Measurements from ENCODE around the gene STX3. TPM values are rescaled to one million over a fixed set of nuclear protein-coding genes. Genes with fewer than 3 reads are reported as not detected.
A peak's percentile ranks its signal among the peaks of the same experiment; 100 is the strongest.

STX3 gene
- total RNA-seq: 1 to 10 TPM; 7.0 to 8.5 TPM
- polyA plus RNA-seq: 1 to 10 TPM; 3.3 to 4.7 TPM

DNA sequence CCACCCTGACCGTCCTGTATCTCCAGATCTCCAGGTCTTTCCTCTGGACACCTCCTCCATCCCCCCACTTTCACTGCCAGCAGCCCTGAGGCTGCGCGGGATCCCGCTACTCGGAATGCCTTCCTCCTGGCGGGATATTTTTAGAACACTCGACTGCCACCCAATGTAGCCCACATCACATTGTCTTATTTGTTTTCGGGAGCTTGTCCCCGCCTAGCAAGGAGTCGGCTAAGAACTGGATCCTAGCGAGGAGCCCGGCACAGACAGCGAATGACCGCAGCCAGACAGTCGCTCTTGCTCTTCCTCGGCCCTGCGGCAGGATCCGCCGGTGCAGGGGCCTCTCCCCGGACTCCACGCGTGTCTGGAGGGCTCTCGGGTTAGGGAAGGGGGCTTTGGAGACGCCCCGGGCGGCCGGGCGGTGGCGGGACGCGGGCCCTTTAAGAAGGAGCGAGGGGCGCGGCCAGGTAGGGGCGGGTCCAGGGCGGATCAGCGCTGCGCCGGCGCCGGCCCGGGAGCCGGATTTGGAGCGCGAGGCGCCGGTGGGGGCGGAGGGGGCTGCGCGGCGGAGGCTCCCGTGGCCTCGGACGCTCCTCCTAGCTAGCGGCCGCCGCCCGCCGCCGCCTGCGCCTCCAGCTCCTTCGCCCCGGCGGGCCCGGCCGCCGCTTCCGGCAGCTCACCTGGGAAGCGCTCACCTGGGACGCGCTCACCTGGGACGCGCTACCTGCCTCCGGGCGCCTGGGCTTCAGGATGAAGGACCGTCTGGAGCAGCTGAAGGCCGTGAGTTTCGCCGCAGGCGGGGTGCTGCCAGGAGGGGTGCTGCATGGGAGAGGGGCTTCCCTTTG is at the start of gene STX3:
Gene STX3, plus strand, starts transcription at position 518 of the 842 bp plus-strand sequence. Its CDS starts 230 bp downstream, at position 748.
- Histone ChIP-seq H3K9ac (ENCODE audit: low read depth in 1 of 2, low read length in 2 of 2) (peak within 1 kb of the TSS; percentile 76 to 77), H3K27me3 (ENCODE audit: control insufficient read depth in 4 of 4, insufficient read depth in 4 of 4, low read length in 3 of 4) (no peaks in the 10 kb centered on the region), H3K4me1 (ENCODE audit: control insufficient read depth in 4 of 4, insufficient read depth in 4 of 4, low read length in 3 of 4) (peaks cover 0 to 18% (median 10%) of the 10 kb centered on the region in 4 donors), H3K9me3 (ENCODE audit: control insufficient read depth in 4 of 4, low read length in 3 of 4) (no peaks in the 10 kb centered on the region), H3K36me3 (ENCODE audit: control insufficient read depth in 4 of 4, insufficient read depth in 3 of 4, low read depth in 1 of 4, low read length in 3 of 4) (no peaks in the 10 kb centered on the region), H3K27ac (ENCODE audit: low read depth in 1 of 2, low read length in 2 of 2) (peak within 1 kb of the TSS; percentile 65 to 73), H3K4me3 (ENCODE audit: low read depth in 1 of 3, low read length in 3 of 3) (peak within 1 kb of the TSS; percentile 85 to 92 (median 87))
- TF ChIP-seq JUND (IDR thresholded peaks at IDR 0.05) (no peak), FOXA2 (IDR thresholded peaks at IDR 0.05) (no peak), HNF4G (IDR thresholded peaks at IDR 0.05) (no peak), ATF3 (IDR thresholded peaks at IDR 0.05) (no peak), EGR1 (IDR thresholded peaks at IDR 0.05; ENCODE audit: low read depth in 2 of 2) (no peak), NR2F2 (IDR thresholded peaks at IDR 0.05) (no peak), FOXA1 (IDR thresholded peaks at IDR 0.05) (no peak), REST (IDR thresholded peaks at IDR 0.05) (no peak), RXRA (IDR thresholded peaks at IDR 0.05) (no peak), GABPA (IDR thresholded peaks at IDR 0.05 in 1 of 2, conservative IDR thresholded peaks at IDR 0.05 in 1 of 2) (no peak), CTCF (IDR thresholded peaks at IDR 0.05; ENCODE audit: low read depth, low read length, missing input control) (no peak), ZBTB33 (IDR thresholded peaks at IDR 0.05) (no peak), YY1 (IDR thresholded peaks at IDR 0.05) (no peak), HNF4A (conservative IDR thresholded peaks at IDR 0.05) (no peak), SP1 (IDR thresholded peaks at IDR 0.05) (no peak)
- TF ChIP-seq, protein P1, sequence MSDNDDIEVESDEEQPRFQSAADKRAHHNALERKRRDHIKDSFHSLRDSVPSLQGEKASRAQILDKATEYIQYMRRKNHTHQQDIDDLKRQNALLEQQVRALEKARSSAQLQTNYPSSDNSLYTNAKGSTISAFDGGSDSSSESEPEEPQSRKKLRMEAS (IDR thresholded peaks at IDR 0.05): no peak
- WGBS: under 1% methylated on average over 80 of the region's 80 CpGs
- peak; percentile 51 for DNase-seq (ENCODE audit: low spot score)
